Stimulated activated CD4-positive, alpha-beta T cell treated with anti-CD3 and anti-CD28 coated beads, Interleukin-1b, Interleukin-23, amount 100 ng/mL, for 4 hours (primary cell): ENCODE measurements around the gene FBN3.

Experiments used
- DNase-seq, 2 donors: peaks; one replicate each; pipeline ENCODE4 v3.0.0-alpha.2; 2020; ENCODE audit warnings: low read depth in 2 of 2

The FBN3 gene

GRCh38 chr19:8148410-8149260 is 757 bp downstream of the FBN3 start:
- no peak for DNase-seq

GRCh38 chr19:8148088-8148409 is 1.3 kb downstream of the FBN3 start:
- no peak for DNase-seq

- DNase-seq = no peak
These were observed 1.8 kb downstream of the FBN3 start for GRCh38 chr19:8147582-8147978.

- no peak for DNase-seq
These were observed 2.4 kb downstream of the FBN3 start for GRCh38 chr19:8146877-8147581.

GRCh38 chr19:8144273-8144995 is 5.0 kb downstream of the FBN3 start:
- DNase-seq = no peak

- DNase-seq = no peak
These were observed 6.4 kb downstream of the FBN3 start for GRCh38 chr19:8143041-8143440.

- no peak for DNase-seq
These were observed 6.9 kb downstream of the FBN3 start for GRCh38 chr19:8142513-8142900.

- no peak for DNase-seq
These were observed 7.5 kb downstream of the FBN3 start for GRCh38 chr19:8141726-8142512.

GRCh38 chr19:8138201-8138600 is 11.2 kb downstream of the FBN3 start:
- DNase-seq = no peak

GRCh38 chr19:8137425-8137824 is 12.0 kb downstream of the FBN3 start:
- no peak for DNase-seq

GRCh38 chr19:8135946-8136618 is 13.3 kb downstream of the FBN3 start:
- DNase-seq = no peak

- DNase-seq = no peak
These were observed 16.4 kb downstream of the FBN3 start for GRCh38 chr19:8132858-8133458.

GRCh38 chr19:8131517-8131916 is 17.9 kb downstream of the FBN3 start:
- DNase-seq = no peak

GRCh38 chr19:8129061-8129618 is 20.3 kb downstream of the FBN3 start:
- DNase-seq = no peak

GRCh38 chr19:8128551-8128950 is 20.8 kb downstream of the FBN3 start:
- DNase-seq = no peak

- DNase-seq = no peak
These were observed 22.1 kb downstream of the FBN3 start for GRCh38 chr19:8127311-8127710.

- no peak for DNase-seq
These were observed 22.9 kb downstream of the FBN3 start for GRCh38 chr19:8126511-8126910.

GRCh38 chr19:8126008-8126407 is 23.4 kb downstream of the FBN3 start:
- DNase-seq = no peak

GRCh38 chr19:8123683-8124082 is 25.7 kb downstream of the FBN3 start:
- no peak for DNase-seq

GRCh38 chr19:8120636-8121480 is 28.5 kb downstream of the FBN3 start:
- no peak for DNase-seq
